NCI-H2227 (cell line): Measurements from ENCODE around the gene TRMO.

Experiments
- DNase-seq: peaks from one replicate; lab custom pipeline; 2025; ENCODE audit not compliant: unreplicated experiment; lab: John Stamatoyannopoulos, UW

The TRMO gene

DNA sequence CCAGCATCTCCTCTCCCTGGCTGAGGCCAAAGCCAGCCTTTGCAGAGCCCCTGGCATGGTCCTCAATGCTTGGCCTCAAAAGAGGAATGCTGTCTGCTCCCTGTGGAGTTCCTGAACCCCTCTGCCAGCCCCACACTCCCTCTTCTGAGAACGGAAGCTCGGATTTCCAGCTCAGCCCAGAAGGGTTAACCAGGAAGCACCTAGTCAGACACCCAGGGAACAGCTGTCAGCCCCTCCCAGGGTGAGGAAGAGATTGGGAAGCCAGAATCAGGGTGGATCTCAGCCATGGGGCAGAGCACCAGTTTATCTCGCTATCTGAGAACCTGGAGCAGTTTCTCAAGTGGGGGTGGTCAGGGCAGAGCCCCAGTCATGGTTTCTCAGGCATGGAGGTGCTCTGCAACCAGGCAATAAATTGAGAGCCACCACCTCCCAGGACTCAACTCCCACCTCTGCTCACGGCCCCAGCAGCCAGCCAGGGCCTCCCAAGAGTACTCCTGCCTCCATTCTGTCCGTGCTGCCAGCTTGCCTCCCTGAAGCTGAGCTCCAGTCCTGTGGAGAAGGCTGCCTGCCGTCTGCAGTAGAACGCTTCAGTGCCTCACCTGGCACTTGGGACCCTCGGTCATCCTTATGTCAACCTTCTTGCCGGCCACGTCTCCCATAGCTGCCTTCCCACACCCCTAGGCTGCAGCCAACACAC, 61.7 kb downstream of the TRMO start:
- DNase-seq = no peak

GRCh38 chr9:97859346-97859745, 63.0 kb downstream of the TRMO start:
- no peak for DNase-seq

- no peak for DNase-seq
These were observed 63.5 kb downstream of the TRMO start for GRCh38 chr9:97858826-97859225.

- DNase-seq = no peak
These were observed 63.9 kb downstream of the TRMO start for GRCh38 chr9:97858393-97858713.

GRCh38 chr9:97857606-97858392, 64.5 kb downstream of the TRMO start:
- DNase-seq = no peak

DNA sequence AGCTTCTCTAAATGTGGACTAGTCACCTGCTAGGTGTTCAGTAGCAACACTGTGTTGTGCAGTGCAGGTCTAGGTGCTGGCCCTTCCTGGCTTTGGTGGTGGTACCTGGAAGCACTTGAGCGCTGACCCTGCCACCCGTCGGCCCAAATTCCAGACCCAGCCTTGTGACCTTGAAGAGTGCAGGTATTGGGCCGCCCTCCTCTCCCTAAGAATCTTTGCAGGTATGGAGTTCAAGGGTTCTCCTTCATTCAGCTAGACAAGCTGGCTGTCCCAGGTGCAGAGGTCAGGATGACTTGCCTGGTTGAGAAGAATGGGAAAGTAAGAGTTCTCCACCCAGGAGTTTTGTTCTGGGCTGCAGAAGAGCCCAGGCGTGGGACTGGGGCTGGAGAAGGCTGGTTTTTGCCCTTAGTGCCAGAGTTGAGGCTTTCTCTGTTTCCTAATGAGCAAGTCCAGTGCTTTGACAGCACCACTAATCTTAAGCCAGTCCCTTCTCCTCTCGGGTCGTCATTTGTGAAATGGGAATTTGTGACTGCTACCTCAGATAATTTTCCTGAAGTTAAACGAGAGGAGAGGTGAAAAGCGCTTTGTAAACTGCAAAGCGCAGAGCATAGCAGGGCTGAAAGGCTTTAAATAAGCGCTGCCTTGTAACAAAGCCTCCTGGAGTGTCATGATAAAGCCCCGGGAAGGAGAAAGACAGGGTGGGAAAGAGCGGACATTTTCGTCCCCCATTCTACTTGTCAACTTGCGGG, 65.3 kb downstream of the TRMO start:
- no peak for DNase-seq

- no peak for DNase-seq
These were observed 66.4 kb downstream of the TRMO start for GRCh38 chr9:97855899-97856298.

DNA sequence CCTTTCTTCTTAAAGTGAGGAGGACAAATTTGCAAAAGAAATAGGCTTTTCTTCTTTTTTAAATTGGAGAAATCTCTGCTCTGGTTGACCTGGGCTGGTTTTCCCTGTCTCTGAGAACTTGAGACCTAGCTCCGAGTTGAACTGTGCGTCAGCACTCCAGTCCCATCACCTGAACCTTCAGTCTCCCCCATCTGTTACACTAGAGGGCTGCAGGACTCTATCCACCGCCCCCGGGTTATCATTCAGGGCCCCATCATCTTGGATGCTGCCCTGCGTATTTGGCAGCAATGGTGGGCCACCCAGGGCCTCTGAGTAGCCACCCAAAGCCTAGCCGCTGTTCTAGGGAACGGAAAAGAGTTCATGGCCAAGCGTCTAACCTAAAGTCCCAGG, 66.8 kb downstream of the TRMO start:
- no peak for DNase-seq

- no peak for DNase-seq
These were observed 67.4 kb downstream of the TRMO start for GRCh38 chr9:97854696-97855485.
